Measurements from ENCODE around the gene CYGB.

Gene CYGB

GRCh38 chr17:76524598-76525512, 12.7 kb downstream of the CYGB start:
- TF ChIP-seq, protein P1, sequence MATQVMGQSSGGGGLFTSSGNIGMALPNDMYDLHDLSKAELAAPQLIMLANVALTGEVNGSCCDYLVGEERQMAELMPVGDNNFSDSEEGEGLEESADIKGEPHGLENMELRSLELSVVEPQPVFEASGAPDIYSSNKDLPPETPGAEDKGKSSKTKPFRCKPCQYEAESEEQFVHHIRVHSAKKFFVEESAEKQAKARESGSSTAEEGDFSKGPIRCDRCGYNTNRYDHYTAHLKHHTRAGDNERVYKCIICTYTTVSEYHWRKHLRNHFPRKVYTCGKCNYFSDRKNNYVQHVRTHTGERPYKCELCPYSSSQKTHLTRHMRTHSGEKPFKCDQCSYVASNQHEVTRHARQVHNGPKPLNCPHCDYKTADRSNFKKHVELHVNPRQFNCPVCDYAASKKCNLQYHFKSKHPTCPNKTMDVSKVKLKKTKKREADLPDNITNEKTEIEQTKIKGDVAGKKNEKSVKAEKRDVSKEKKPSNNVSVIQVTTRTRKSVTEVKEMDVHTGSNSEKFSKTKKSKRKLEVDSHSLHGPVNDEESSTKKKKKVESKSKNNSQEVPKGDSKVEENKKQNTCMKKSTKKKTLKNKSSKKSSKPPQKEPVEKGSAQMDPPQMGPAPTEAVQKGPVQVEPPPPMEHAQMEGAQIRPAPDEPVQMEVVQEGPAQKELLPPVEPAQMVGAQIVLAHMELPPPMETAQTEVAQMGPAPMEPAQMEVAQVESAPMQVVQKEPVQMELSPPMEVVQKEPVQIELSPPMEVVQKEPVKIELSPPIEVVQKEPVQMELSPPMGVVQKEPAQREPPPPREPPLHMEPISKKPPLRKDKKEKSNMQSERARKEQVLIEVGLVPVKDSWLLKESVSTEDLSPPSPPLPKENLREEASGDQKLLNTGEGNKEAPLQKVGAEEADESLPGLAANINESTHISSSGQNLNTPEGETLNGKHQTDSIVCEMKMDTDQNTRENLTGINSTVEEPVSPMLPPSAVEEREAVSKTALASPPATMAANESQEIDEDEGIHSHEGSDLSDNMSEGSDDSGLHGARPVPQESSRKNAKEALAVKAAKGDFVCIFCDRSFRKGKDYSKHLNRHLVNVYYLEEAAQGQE (IDR thresholded peaks at IDR 0.05; ENCODE audit: insufficient read depth in 1 of 2, low read depth in 2 of 2, low read length in 2 of 2), result no peak
- TF ChIP-seq TAF1 (IDR thresholded peaks at IDR 0.05; ENCODE audit: borderline replicate concordance, insufficient read depth, low read length) (no peak), SIN3A (IDR thresholded peaks at IDR 0.05; ENCODE audit: borderline replicate concordance, insufficient read depth, low read length) (no peak), FOXP2 (optimal IDR thresholded peaks at IDR 0.05; ENCODE audit: borderline replicate concordance, extremely low read depth, extremely low read length, insufficient read depth) (no peak), POLR2AphosphoS5 (IDR thresholded peaks at IDR 0.05; ENCODE audit: low read depth, low read length) (no peak)

DNA sequence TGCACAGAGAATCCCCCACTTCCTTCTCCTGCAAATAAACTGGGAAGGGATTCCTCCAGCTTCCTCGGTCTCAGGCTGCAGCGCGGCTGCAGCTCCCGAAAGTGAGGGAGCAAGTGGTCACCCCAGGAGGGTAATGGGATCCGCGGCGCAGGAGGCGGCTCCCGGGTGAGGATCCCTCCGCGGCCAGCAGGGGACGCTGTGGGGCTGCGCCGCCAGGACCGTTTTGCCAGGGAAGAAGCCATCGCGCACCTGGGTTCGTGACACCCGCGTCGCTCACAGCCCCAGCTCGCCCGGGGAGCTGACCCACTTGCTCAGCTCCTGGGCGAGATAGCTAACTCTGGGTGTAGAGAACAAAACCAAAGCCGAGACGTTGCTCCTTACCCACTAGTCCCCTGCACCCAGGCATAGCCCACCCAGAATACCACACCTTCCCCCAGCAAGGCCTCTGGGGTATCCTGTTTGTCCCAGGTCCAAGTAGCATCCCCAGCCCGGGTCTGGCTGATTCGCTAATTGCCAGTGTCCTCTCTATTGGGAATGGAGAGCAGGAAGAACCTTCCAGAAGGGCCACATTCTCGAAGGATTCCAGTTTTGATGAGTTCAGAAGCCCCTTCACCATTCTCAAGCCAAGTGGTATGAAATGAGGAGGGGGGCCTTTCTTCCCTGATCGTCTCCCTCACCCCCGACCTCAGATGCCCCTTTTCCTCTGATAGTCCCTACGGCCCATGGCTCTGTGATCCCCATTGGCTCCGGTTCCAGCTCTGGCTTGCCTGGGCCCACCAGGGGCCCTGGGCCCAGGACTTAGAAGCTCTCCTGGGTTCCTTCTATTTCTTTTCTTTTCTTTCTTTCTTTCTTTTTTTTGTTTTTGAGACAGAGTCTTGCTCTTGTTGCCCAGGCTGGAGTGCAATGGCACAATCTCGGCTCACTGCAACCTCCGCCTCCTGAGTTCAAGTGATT, 14.1 kb downstream of the CYGB start:
- TF ChIP-seq TAF1 (IDR thresholded peaks at IDR 0.05; ENCODE audit: borderline replicate concordance, insufficient read depth, low read length) (no peak), FOXP2 (optimal IDR thresholded peaks at IDR 0.05; ENCODE audit: borderline replicate concordance, extremely low read depth, extremely low read length, insufficient read depth) (peak; percentile 86)

DNA sequence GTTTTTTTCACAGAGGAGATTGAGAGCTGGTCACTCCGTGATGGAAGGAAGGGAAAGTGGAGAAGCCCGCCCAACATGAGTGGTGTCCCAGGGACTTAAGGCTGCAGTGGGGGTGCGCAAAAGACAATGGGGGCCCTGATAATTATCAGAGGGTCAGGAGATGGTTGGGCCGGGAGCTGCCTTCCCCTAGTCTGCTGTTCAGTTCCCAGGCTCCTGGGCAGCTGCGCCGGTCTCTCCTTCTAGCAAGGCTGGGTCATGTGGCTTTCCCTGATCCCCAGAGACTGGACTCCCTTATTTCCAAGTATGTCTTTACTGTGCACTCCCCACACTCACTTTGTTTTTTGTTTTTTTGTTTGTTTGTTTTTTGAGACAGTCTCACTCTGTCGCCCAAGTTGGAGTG, 16.2 kb downstream of the CYGB start:
- TF ChIP-seq FOXP2 (optimal IDR thresholded peaks at IDR 0.05; ENCODE audit: borderline replicate concordance, extremely low read depth, extremely low read length, insufficient read depth), result no peak
- TF ChIP-seq, protein P1 (IDR thresholded peaks at IDR 0.05; ENCODE audit: insufficient read depth in 1 of 2, low read depth in 2 of 2, low read length in 2 of 2), result no peak
- no peak for TF ChIP-seq SIN3A (IDR thresholded peaks at IDR 0.05; ENCODE audit: borderline replicate concordance, insufficient read depth, low read length)
- TF ChIP-seq POLR2AphosphoS5 (IDR thresholded peaks at IDR 0.05; ENCODE audit: low read depth, low read length), result no peak
- no peak for TF ChIP-seq TAF1 (IDR thresholded peaks at IDR 0.05; ENCODE audit: borderline replicate concordance, insufficient read depth, low read length)

DNA sequence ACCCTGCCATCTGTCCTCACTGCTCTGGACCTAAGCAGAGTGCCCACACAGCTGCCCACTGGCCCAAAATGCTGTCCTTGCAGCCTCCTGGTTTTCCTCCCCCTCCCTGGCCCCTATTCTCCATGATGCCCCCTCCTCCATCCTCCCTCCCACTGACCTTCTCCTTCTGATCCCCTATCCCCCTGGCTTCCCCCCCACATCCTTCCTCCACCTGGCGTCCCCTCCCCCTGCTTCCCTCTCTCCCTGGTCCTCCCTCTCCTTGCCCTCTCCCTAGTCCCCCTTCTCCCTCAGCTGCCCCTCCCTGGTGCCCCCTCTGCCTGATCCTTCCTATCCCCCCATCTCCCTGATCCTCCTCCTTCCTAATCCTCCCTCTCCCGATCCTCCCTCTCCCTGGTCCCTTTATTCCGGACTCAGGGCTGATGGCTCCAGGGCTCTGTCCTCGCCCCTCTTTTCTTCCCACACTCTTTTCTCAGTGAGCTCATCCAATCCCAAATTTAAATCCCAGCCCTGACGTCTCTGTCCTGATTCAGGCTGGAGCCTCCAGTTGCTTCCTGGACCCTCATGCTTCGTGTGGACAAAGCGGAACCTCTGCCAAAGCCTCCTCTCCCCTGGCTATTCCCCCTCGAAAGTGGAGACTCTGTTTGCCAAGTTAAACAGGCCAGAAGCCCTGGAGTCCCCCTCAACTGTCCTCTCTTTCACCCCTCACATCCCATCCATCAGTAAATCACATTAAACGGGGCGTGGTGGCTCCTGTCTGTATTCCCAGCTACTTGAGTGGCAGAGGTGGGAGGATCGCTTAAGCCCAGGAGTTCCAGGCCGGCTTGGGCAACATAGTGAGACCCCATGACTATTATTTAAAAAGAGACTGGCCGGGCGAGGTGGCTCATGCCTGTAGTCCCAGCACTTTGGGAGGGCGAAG, 18.2 kb downstream of the CYGB start:
- TF ChIP-seq FOXP2 (optimal IDR thresholded peaks at IDR 0.05; ENCODE audit: borderline replicate concordance, extremely low read depth, extremely low read length, insufficient read depth) (no peak), SIN3A (IDR thresholded peaks at IDR 0.05; ENCODE audit: borderline replicate concordance, insufficient read depth, low read length) (no peak), TAF1 (IDR thresholded peaks at IDR 0.05; ENCODE audit: borderline replicate concordance, insufficient read depth, low read length) (no peak), POLR2AphosphoS5 (IDR thresholded peaks at IDR 0.05; ENCODE audit: low read depth, low read length) (no peak)
- TF ChIP-seq, protein P1 (IDR thresholded peaks at IDR 0.05; ENCODE audit: insufficient read depth in 1 of 2, low read depth in 2 of 2, low read length in 2 of 2), result no peak
